HG03025 (cell line): Measurements from ENCODE around the gene SENP7.
"Not testable (repeated sequence)": the region's sequence is repeated elsewhere in the genome, so short reads cannot be mapped to it uniquely, and the experiment has no call there.

Source experiments
- ATAC-seq: cut with Tn5 transposase; IDR thresholded peaks from one replicate; pipeline ENCODE4 v1.9.1; 2021; ENCODE audit warnings: mild to moderate bottlenecking, moderate library complexity; ENCODE audit not compliant: unreplicated experiment, low FRiP score

SENP7 gene

GRCh38 chr3:101529816-101530685 is 17.0 kb upstream of the SENP7 start:
- ATAC-seq: no peak

- ATAC-seq: no peak
Measured at GRCh38 chr3:101527906-101528305, 14.9 kb upstream of the SENP7 start.

- ATAC-seq: no peak
Measured at GRCh38 chr3:101527441-101527840, 14.4 kb upstream of the SENP7 start.

GRCh38 chr3:101521211-101521701 is 8.2 kb upstream of the SENP7 start:
- ATAC-seq: no peak

GRCh38 chr3:101519685-101520365 is 6.8 kb upstream of the SENP7 start:
- no peak for ATAC-seq

- peak; percentile 97 for ATAC-seq
Measured at GRCh38 chr3:101518421-101518871, 5.4 kb upstream of the SENP7 start.

GRCh38 chr3:101513419-101513986 is 491 bp upstream of the SENP7 start:
- ATAC-seq: peak; percentile 28

- peak; percentile 44 for ATAC-seq
Measured at GRCh38 chr3:101512396-101512645, 691 bp downstream of the SENP7 start.

- no peak for ATAC-seq
Measured at GRCh38 chr3:101509811-101510210, 3.2 kb downstream of the SENP7 start.

- ATAC-seq: no peak
Measured at GRCh38 chr3:101509281-101509680, 3.7 kb downstream of the SENP7 start.

GRCh38 chr3:101501783-101502182 is 11.2 kb downstream of the SENP7 start:
- no peak for ATAC-seq

- no peak for ATAC-seq
Measured at GRCh38 chr3:101500208-101500607, 12.8 kb downstream of the SENP7 start.

- no peak for ATAC-seq
Measured at GRCh38 chr3:101497803-101498202, 15.2 kb downstream of the SENP7 start.

- ATAC-seq: no peak
Measured at GRCh38 chr3:101495552-101495951, 17.5 kb downstream of the SENP7 start.

GRCh38 chr3:101484805-101485620 is 28.0 kb downstream of the SENP7 start:
- no peak for ATAC-seq

- ATAC-seq: no peak
Measured at GRCh38 chr3:101478980-101479379, 34.0 kb downstream of the SENP7 start.

- ATAC-seq: not testable (repeated sequence)
Measured at GRCh38 chr3:101474841-101475552, 38.0 kb downstream of the SENP7 start.

GRCh38 chr3:101468676-101469075 is 44.3 kb downstream of the SENP7 start:
- not testable (repeated sequence) for ATAC-seq

GRCh38 chr3:101467310-101467663 is 45.7 kb downstream of the SENP7 start:
- not testable (repeated sequence) for ATAC-seq
